Retinal pigment epithelial cell (primary cell): ENCODE results near the gene MAD1L1.

Experiments
- DNase-seq: peaks from one replicate; pipeline ENCODE4 v3.0.0-alpha.2; 2010; ENCODE audit warnings: low read depth
- H3K4me3 ChIP-seq: 2 replicates; pipeline ENCODE4 v1.5.1; 2011; ENCODE audit warnings: mild to moderate bottlenecking, low read length, control low read depth, moderate library complexity
- CTCF ChIP-seq: conservative IDR thresholded peaks from 2 replicates; pipeline ENCODE4 v1.5.1; 2011; ENCODE audit warnings: low read depth, low read length, control low read depth, inconsistent platforms

The MAD1L1 gene

GRCh38 chr7:2114926-2115759 lies 117.6 kb downstream of the MAD1L1 start:
- no peak for TF ChIP-seq CTCF
- DNase-seq = no peak
- no peak overlapping the region for H3K4me3 ChIP-seq

GRCh38 chr7:2114052-2114451 lies 118.7 kb downstream of the MAD1L1 start:
- no peak for TF ChIP-seq CTCF
- H3K4me3 ChIP-seq = no peak overlapping the region
- DNase-seq = no peak

- no peak for DNase-seq
- H3K4me3 ChIP-seq = no peak overlapping the region
- TF ChIP-seq CTCF = no peak
Measured at GRCh38 chr7:2112261-2113198, 120.2 kb downstream of the MAD1L1 start.

GRCh38 chr7:2111568-2111967 lies 121.2 kb downstream of the MAD1L1 start:
- DNase-seq = no peak
- TF ChIP-seq CTCF = no peak
- no peak overlapping the region for H3K4me3 ChIP-seq

GRCh38 chr7:2110610-2111396 lies 121.9 kb downstream of the MAD1L1 start:
- no peak for DNase-seq
- TF ChIP-seq CTCF = no peak
- H3K4me3 ChIP-seq = no peak overlapping the region

GRCh38 chr7:2109936-2110609 lies 122.7 kb downstream of the MAD1L1 start:
- no peak overlapping the region for H3K4me3 ChIP-seq
- no peak for DNase-seq
- TF ChIP-seq CTCF = no peak
